Tibial nerve (tissue), 4 donors: Measurements from ENCODE around the gene AUNIP.

Source experiments
- CTCF ChIP-seq, 5 experiments: fragments of 200-600 bp in 3 of 5; fragments of 450-650 bp in 2 of 5; sonication (generic) in 3 of 5; IDR thresholded peaks; one replicate each; pipeline ENCODE4 v1.5.1; 2016 to 2019; ENCODE audit warnings: antibody characterized with exemption in 5 of 5, mild to moderate bottlenecking in 3 of 5, moderate library complexity in 2 of 5
- EP300 ChIP-seq, 2 donors: sonication (generic); formaldehyde crosslinking; IDR thresholded peaks; one replicate each; pipeline ENCODE4 v1.6.1; 2017; ENCODE audit warnings: antibody characterized with exemption in 2 of 2, mild to moderate bottlenecking in 1 of 2
- POLR2A ChIP-seq, 2 donors: fragments of 450-650 bp; IDR thresholded peaks; one replicate each; pipeline ENCODE4 v1.6.1; 2017; ENCODE audit warnings: antibody characterized with exemption in 2 of 2, mild to moderate bottlenecking in 2 of 2, moderate library complexity in 2 of 2

- TF ChIP-seq CTCF (IDR thresholded peaks at IDR 0.05) (peak; percentile 11 to 21 (median 12)), EP300 (IDR thresholded peaks at IDR 0.05) (no peak), POLR2A (IDR thresholded peaks at IDR 0.05) (no peak)
Observed at GRCh38 chr1:25797939-25798338, 61.3 kb downstream of the AUNIP start.
